NT2/D1 (cell line): ENCODE measurements around the gene NDRG4.
A peak's percentile ranks its signal among the peaks of the same experiment; 100 is the strongest.

ENCODE experiments used
- DNase-seq: peaks from one replicate; pipeline ENCODE4 v3.0.0-alpha.2; 2011; ENCODE audit warnings: low read depth, low spot score
- H3K27me3 ChIP-seq: 2 replicates; pipeline ENCODE4 v1.6.0; 2011; ENCODE audit warnings: mild to moderate bottlenecking; ENCODE audit not compliant: insufficient read length, insufficient read depth
- H3K36me3 ChIP-seq: 2 replicates; pipeline ENCODE4 v1.6.1; 2011; ENCODE audit warnings: mild to moderate bottlenecking, low read length, mixed read lengths; ENCODE audit not compliant: insufficient read depth, insufficient read length
- H3K4me1 ChIP-seq: 2 replicates; pipeline ENCODE4 v1.5.1; 2011; ENCODE audit not compliant: insufficient read depth, insufficient read length
- H3K4me3 ChIP-seq: 2 replicates; pipeline ENCODE4 v1.5.1; 2011; ENCODE audit warnings: low read depth; ENCODE audit not compliant: insufficient read length
- H3K9ac ChIP-seq: 2 replicates; pipeline ENCODE4 v1.6.0; 2011; ENCODE audit warnings: low read depth; ENCODE audit not compliant: insufficient read length
- H3K9me3 ChIP-seq: 2 replicates; pipeline ENCODE4 v1.5.1; 2011; ENCODE audit warnings: mild to moderate bottlenecking, low read length; ENCODE audit not compliant: insufficient read depth
- SUZ12 ChIP-seq: IDR thresholded peaks from 2 replicates; pipeline ENCODE4 v1.6.1; 2011; ENCODE audit not compliant: insufficient read length, insufficient read depth; ENCODE audit errors: extremely low read depth
- YY1 ChIP-seq: IDR thresholded peaks from 2 replicates; pipeline ENCODE4 v1.6.1; 2011; ENCODE audit not compliant: insufficient read length, insufficient read depth
- ZNF274 ChIP-seq: IDR thresholded peaks from 2 replicates; pipeline ENCODE4 v1.6.1; 2011; ENCODE audit warnings: mild to moderate bottlenecking, low read depth, low read length

NDRG4 gene

DNA sequence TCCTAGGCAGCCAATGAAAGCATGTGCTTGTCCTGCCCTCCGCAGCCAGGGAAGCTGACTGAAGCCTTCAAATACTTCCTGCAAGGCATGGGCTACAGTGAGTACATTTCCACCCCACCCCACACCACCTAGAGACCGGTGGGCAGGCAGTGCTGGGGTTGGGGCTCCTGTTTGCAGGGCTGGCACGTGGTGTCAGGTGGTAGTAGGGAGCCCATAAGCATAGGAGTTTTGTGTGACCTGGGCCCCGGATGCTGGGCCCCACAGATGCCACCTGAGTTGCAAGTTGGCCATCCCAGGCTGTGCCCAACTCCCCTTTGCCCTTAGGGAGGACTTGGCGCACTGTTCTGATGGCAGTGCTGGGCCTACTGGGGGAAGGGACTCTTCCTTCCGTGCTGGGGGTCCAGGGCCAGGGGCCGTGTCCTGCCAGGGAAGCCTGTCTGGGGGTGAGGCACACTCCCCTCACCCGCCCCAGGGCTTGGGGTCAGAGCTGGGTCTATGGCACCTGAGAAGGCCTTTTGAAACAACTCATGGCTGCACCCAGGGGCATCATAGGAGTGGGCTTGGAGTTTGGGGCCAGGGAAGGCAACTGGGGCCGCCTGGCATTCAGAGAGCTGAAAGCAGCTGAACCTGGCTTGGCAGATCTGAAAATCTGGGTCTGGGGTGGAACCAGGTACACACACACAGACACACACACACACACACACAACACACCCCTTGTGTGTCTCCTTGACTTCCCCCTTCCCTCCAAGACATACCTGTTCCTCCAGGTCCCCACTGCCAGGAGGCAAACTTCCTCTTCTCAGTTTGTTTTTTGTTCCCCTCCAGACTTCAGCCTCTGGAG, 9.5 kb downstream of the NDRG4 start:
- Histone ChIP-seq H3K9me3 (no peaks in the 10 kb centered on the region), H3K4me3 (no peak overlapping the region), H3K27me3 (no peaks in the 10 kb centered on the region), H3K36me3 (peaks cover 33% of the 10 kb centered on the region), H3K4me1 (peaks cover 18% of the 10 kb centered on the region), H3K9ac (no peak overlapping the region)
- TF ChIP-seq YY1 (no peak), SUZ12 (no peak), ZNF274 (no peak)
- no peak for DNase-seq

- Histone ChIP-seq H3K9ac (no peak overlapping the region), H3K36me3 (peaks cover 32% of the 10 kb centered on the region), H3K4me3 (no peak overlapping the region), H3K4me1 (peaks cover 18% of the 10 kb centered on the region), H3K9me3 (no peaks in the 10 kb centered on the region), H3K27me3 (no peaks in the 10 kb centered on the region)
- no peak for DNase-seq
- TF ChIP-seq SUZ12 (no peak), ZNF274 (no peak), YY1 (no peak)
Observed at GRCh38 chr16:58510097-58510775, 10.3 kb downstream of the NDRG4 start.

- H3K4me1 ChIP-seq: peaks cover 18% of the 10 kb centered on the region
- H3K27me3 ChIP-seq: no peaks in the 10 kb centered on the region
- TF ChIP-seq SUZ12 (no peak), YY1 (no peak), ZNF274 (no peak)
- DNase-seq: no peak
- peaks cover 32% of the 10 kb centered on the region for H3K36me3 ChIP-seq
- H3K9me3 ChIP-seq: no peaks in the 10 kb centered on the region
- H3K9ac ChIP-seq: peak overlapping the region; percentile 46
- H3K4me3 ChIP-seq: no peak overlapping the region
Observed at GRCh38 chr16:58510776-58511628, 11.1 kb downstream of the NDRG4 start.

GRCh38 chr16:58511933-58512815, 12.2 kb downstream of the NDRG4 start:
- H3K27me3 ChIP-seq: no peaks in the 10 kb centered on the region
- peaks cover 43% of the 10 kb centered on the region for H3K36me3 ChIP-seq
- peaks cover 24% of the 10 kb centered on the region for H3K4me1 ChIP-seq
- no peak for TF ChIP-seq ZNF274
- TF ChIP-seq YY1: no peak
- H3K9me3 ChIP-seq: no peaks in the 10 kb centered on the region
- no peak for DNase-seq
- peak overlapping the region; percentile 56 for H3K9ac ChIP-seq
- H3K4me3 ChIP-seq: no peak overlapping the region

GRCh38 chr16:58513874-58514273, 13.9 kb downstream of the NDRG4 start:
- no peaks in the 10 kb centered on the region for H3K9me3 ChIP-seq
- DNase-seq: no peak
- H3K27me3 ChIP-seq: no peaks in the 10 kb centered on the region
- H3K4me1 ChIP-seq: peaks cover 24% of the 10 kb centered on the region
- peaks cover 60% of the 10 kb centered on the region for H3K36me3 ChIP-seq
- peak overlapping the region; percentile 39 for H3K9ac ChIP-seq
- no peak for TF ChIP-seq SUZ12
- TF ChIP-seq ZNF274: no peak
- no peak overlapping the region for H3K4me3 ChIP-seq

GRCh38 chr16:58515125-58515870, 15.4 kb downstream of the NDRG4 start, which contains the start of gene SETD6:
Gene SETD6 (plus strand): TSS chr16:58515517. CDS start chr16:58515538, 21 bp downstream.
- no peaks in the 10 kb centered on the region for H3K27me3 ChIP-seq
- H3K9me3 ChIP-seq: no peaks in the 10 kb centered on the region
- H3K36me3 ChIP-seq: peaks cover 59% of the 10 kb centered on the region
- H3K4me1 ChIP-seq: peaks cover 20% of the 10 kb centered on the region
- H3K4me3 ChIP-seq: peak within 1 kb of the TSS; percentile 98
- peak; percentile 82 for DNase-seq
- TF ChIP-seq ZNF274 (no peak), SUZ12 (no peak), YY1 (peak; percentile 38)
- peak within 1 kb of the TSS; percentile 98 for H3K9ac ChIP-seq
